Endothelial cell of umbilical vein (primary cell): ENCODE results near the gene VANGL1.

Experiments
- EZH2 ChIP-seq: IDR thresholded peaks from 2 replicates; pipeline ENCODE4 v1.6.1; 2012; ENCODE audit warnings: borderline replicate concordance, low read depth, mild to moderate bottlenecking, moderate library complexity, low read length, inconsistent platforms; ENCODE audit not compliant: severe bottlenecking
- POLR2A ChIP-seq: IDR thresholded peaks from 2 replicates; pipeline ENCODE4 v1.6.1; 2012; ENCODE audit warnings: low read depth, mild to moderate bottlenecking, control low read depth, low read length
- TF ChIP-seq, protein P1 (sequence below), 2 donors: IDR thresholded peaks; 1 replicate in 1 of 2; 2 replicates in 1 of 2; pipeline ENCODE4 v1.5.1; 2011; ENCODE audit warnings: low read length in 2 of 2, mild to moderate bottlenecking in 2 of 2, moderate library complexity in 2 of 2, control low read depth in 1 of 2, inconsistent platforms in 1 of 2, low read depth in 1 of 2; ENCODE audit not compliant: insufficient read depth in 1 of 2; ENCODE audit errors: extremely low read depth in 1 of 2
- TF ChIP-seq, protein P2 (sequence below): IDR thresholded peaks from 2 replicates; pipeline ENCODE4 v1.6.1; 2011; ENCODE audit not compliant: insufficient read depth, insufficient read length

DNA sequence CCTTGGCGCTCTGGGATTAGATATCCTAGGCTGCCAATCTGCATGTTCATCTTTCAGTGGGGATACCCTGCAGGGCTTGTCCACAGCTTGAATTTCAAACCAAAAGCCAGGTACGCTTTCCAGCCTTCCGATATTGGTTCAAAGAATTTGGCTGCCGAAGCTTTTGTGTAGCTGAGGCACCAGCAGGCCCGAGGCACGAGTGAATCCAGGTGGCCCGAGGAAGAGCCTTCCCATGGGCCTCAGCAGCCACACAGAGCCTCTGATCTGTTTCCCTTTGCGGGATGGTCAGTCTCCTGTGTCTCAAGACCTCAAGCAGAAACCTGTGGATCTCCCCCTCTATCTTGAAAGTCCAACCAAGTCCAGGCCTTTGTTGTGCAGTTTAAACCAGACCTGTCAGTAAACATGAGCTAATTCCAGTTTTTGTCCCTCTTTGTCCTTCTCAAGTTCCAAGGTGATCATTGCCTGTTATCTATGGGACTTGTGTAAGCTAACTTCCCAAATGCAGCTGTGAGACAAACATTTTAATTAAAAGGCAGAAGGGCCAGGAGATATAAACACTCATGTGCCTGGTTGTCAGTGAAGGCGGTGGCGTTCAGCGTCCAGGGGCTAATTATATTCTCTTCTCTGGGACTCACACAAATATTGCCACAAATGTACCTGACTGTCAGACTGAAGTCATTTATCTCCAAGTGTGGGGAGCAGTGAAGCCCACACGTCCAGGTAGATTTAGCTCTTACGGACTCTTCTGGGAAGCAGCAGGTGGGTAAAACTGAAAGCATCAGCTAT is 30.6 kb downstream of the VANGL1 start:
- TF ChIP-seq, protein P1, sequence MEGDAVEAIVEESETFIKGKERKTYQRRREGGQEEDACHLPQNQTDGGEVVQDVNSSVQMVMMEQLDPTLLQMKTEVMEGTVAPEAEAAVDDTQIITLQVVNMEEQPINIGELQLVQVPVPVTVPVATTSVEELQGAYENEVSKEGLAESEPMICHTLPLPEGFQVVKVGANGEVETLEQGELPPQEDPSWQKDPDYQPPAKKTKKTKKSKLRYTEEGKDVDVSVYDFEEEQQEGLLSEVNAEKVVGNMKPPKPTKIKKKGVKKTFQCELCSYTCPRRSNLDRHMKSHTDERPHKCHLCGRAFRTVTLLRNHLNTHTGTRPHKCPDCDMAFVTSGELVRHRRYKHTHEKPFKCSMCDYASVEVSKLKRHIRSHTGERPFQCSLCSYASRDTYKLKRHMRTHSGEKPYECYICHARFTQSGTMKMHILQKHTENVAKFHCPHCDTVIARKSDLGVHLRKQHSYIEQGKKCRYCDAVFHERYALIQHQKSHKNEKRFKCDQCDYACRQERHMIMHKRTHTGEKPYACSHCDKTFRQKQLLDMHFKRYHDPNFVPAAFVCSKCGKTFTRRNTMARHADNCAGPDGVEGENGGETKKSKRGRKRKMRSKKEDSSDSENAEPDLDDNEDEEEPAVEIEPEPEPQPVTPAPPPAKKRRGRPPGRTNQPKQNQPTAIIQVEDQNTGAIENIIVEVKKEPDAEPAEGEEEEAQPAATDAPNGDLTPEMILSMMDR (IDR thresholded peaks at IDR 0.05; ENCODE audit: extremely low read depth in 1 of 2, insufficient read depth in 1 of 2, low read depth in 1 of 2, low read length in 2 of 2) = no peak
- TF ChIP-seq POLR2A (no peak), EZH2 (no peak)
- TF ChIP-seq, protein P2, sequence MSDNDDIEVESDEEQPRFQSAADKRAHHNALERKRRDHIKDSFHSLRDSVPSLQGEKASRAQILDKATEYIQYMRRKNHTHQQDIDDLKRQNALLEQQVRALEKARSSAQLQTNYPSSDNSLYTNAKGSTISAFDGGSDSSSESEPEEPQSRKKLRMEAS = no peak
